HEK293T (cell line): ENCODE results near the gene ZNRF3.

ENCODE experiments used
- ARNT ChIP-seq: fragments of 450-650 bp; IDR thresholded peaks from 2 replicates; pipeline ENCODE4 v1.6.1; 2017; ENCODE audit warnings: mild to moderate bottlenecking
- BHLHE40 ChIP-seq: fragments of 450-650 bp; IDR thresholded peaks from 2 replicates; pipeline ENCODE4 v1.6.1; 2016; ENCODE audit warnings: mild to moderate bottlenecking, moderate library complexity, borderline replicate concordance
- FOXA1 ChIP-seq: fragments of 450-650 bp; IDR thresholded peaks from 2 replicates; pipeline ENCODE4 v1.6.1; 2016; ENCODE audit warnings: mild to moderate bottlenecking
- FOXK2 ChIP-seq: fragments of 450-650 bp; IDR thresholded peaks from 2 replicates; pipeline ENCODE4 v1.6.1; 2016; ENCODE audit warnings: mild to moderate bottlenecking
- FOXM1 ChIP-seq: fragments of 450-650 bp; IDR thresholded peaks from 2 replicates; pipeline ENCODE4 v1.6.1; 2017; ENCODE audit warnings: mild to moderate bottlenecking, borderline replicate concordance
- L3MBTL2 ChIP-seq: fragments of 450-650 bp; conservative IDR thresholded peaks from 2 replicates; pipeline ENCODE4 v1.6.1; 2016; ENCODE audit warnings: mild to moderate bottlenecking
- NFRKB ChIP-seq: fragments of 450-650 bp; IDR thresholded peaks from 2 replicates; pipeline ENCODE4 v1.6.1; 2016; ENCODE audit warnings: mild to moderate bottlenecking, moderate library complexity
- SP1 ChIP-seq: fragments of 450-650 bp; IDR thresholded peaks from 2 replicates; pipeline ENCODE4 v1.6.1; 2017
- SUZ12 ChIP-seq: fragments of 450-650 bp; IDR thresholded peaks from 2 replicates; pipeline ENCODE4 v1.6.1; 2016; ENCODE audit warnings: mild to moderate bottlenecking
- TARDBP ChIP-seq: fragments of 450-650 bp; IDR thresholded peaks from 2 replicates; pipeline ENCODE4 v1.6.1; 2016
- ZNF384 ChIP-seq: fragments of 450-650 bp; IDR thresholded peaks from 2 replicates; pipeline ENCODE4 v1.6.1; 2016
- TF ChIP-seq, protein P1 (sequence below): fragments of 450-650 bp; IDR thresholded peaks from 2 replicates; pipeline ENCODE4 v1.6.1; 2016

DNA sequence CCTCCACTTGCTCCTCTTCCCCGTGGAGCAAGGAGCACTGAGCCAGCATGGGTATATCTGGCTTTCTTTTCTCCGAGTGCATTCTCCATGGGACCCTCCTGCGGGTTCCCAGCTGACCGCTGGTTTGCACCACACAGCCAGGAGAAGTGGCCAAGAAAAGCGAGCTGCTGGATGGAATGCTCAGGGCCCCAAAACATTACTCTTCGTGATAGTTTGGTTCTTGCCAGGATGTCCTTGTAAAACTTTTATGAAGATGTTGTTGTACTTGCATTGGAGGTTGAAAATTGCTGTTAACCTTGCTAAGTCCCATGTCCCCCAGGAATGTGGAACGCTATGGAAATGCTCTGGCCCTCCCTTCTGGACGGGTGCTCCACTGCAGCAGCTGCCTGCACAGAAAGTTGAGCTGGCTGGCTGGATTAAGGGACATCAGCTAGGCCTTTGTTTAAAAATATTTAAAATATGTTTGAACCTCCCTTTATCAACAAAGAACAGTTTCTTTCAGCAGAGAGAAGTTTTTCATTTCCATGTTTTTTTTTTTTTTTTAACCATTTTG, 68.7 kb downstream of the ZNRF3 start:
- TF ChIP-seq FOXM1: no peak
- no peak for TF ChIP-seq BHLHE40
- no peak for TF ChIP-seq SP1
- no peak for TF ChIP-seq SUZ12
- no peak for TF ChIP-seq FOXA1
- no peak for TF ChIP-seq NFRKB
- TF ChIP-seq, protein P1, sequence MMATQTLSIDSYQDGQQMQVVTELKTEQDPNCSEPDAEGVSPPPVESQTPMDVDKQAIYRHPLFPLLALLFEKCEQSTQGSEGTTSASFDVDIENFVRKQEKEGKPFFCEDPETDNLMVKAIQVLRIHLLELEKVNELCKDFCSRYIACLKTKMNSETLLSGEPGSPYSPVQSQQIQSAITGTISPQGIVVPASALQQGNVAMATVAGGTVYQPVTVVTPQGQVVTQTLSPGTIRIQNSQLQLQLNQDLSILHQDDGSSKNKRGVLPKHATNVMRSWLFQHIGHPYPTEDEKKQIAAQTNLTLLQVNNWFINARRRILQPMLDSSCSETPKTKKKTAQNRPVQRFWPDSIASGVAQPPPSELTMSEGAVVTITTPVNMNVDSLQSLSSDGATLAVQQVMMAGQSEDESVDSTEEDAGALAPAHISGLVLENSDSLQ: no peak
- no peak for TF ChIP-seq L3MBTL2
- no peak for TF ChIP-seq ZNF384
- TF ChIP-seq ARNT: no peak
- no peak for TF ChIP-seq TARDBP
- no peak for TF ChIP-seq FOXK2
